Stimulated activated CD4-positive, alpha-beta T cell treated with anti-CD3 and anti-CD28 coated beads, Interleukin-4, amount 100 ng/mL, for 48 hours (primary cell): ENCODE measurements around the gene SLC16A11.
"Not testable (repeated sequence)": the region's sequence is repeated elsewhere in the genome, so short reads cannot be mapped to it uniquely, and the experiment has no call there.

Source experiments
- DNase-seq, 2 donors: peaks; one replicate each; pipeline ENCODE4 v3.0.0-alpha.2; 2020; ENCODE audit warnings: low read depth in 2 of 2

SLC16A11 gene

GRCh38 chr17:7043497-7044198, at the start of gene SLC16A11:
Gene SLC16A11, minus strand, starts transcription at chr17:7044092. Its CDS starts 579 bp downstream, at chr17:7043513.
- DNase-seq = no peak

GRCh38 chr17:7091311-7092005, 47.6 kb upstream of the SLC16A11 start:
- peak in 1 of 2 donors; percentile 7 for DNase-seq

GRCh38 chr17:7089570-7089969, 45.7 kb upstream of the SLC16A11 start:
- not testable (repeated sequence) for DNase-seq

GRCh38 chr17:7088442-7088841, 44.5 kb upstream of the SLC16A11 start:
- not testable (repeated sequence) for DNase-seq

GRCh38 chr17:7084088-7084487, 40.2 kb upstream of the SLC16A11 start:
- no peak for DNase-seq

- DNase-seq = no peak
These were observed 39.7 kb upstream of the SLC16A11 start for GRCh38 chr17:7083592-7083991.

GRCh38 chr17:7081341-7082062, 37.6 kb upstream of the SLC16A11 start:
- no peak for DNase-seq

- DNase-seq = no peak
These were observed 36.7 kb upstream of the SLC16A11 start for GRCh38 chr17:7080456-7081041.

GRCh38 chr17:7079581-7080455, 35.9 kb upstream of the SLC16A11 start, which contains the start of gene CLEC10A:
Gene CLEC10A, minus strand, starts transcription at chr17:7080251. Its CDS starts 1,439 bp downstream, at chr17:7078812.
- DNase-seq = no peak

- no peak for DNase-seq
These were observed 34.8 kb upstream of the SLC16A11 start for GRCh38 chr17:7078711-7079110.

GRCh38 chr17:7077911-7078546, 34.1 kb upstream of the SLC16A11 start:
- DNase-seq = no peak

- DNase-seq = no peak
These were observed 31.0 kb upstream of the SLC16A11 start for GRCh38 chr17:7074931-7075330.

- DNase-seq = no peak
These were observed 28.5 kb upstream of the SLC16A11 start for GRCh38 chr17:7072406-7072805.

GRCh38 chr17:7070712-7071111, 26.8 kb upstream of the SLC16A11 start:
- no peak for DNase-seq

GRCh38 chr17:7068268-7068667, 24.4 kb upstream of the SLC16A11 start:
- DNase-seq = no peak

GRCh38 chr17:7067198-7067597, 23.3 kb upstream of the SLC16A11 start:
- no peak for DNase-seq

- no peak for DNase-seq
These were observed 20.4 kb upstream of the SLC16A11 start for GRCh38 chr17:7064261-7064660.

- no peak for DNase-seq
These were observed 19.7 kb upstream of the SLC16A11 start for GRCh38 chr17:7063518-7064094.

- DNase-seq = peak; percentile 37 to 38
These were observed 16.4 kb upstream of the SLC16A11 start for GRCh38 chr17:7060165-7060891.
